ENCODE data around the gene C4B.

GRCh38 chr6:32069460-32069859 lies 54.9 kb downstream of the C4B start:
- TF ChIP-seq CTCF (IDR thresholded peaks at IDR 0.05) (no peak), ZFX (IDR thresholded peaks at IDR 0.05; ENCODE audit: borderline replicate concordance) (no peak)

Measured in 22Rv1 (cell line).